GM19239 (cell line): Measurements from ENCODE around the gene BEND3.
"Not testable (repeated sequence)": the region's sequence is repeated elsewhere in the genome, so short reads cannot be mapped to it uniquely, and the experiment has no call there.

ENCODE experiments used
- DNase-seq: peaks from one replicate; pipeline ENCODE4 v3.0.0; 2011; ENCODE audit warnings: low spot score; ENCODE audit not compliant: insufficient read length
- FAIRE-seq: peaks from 2 replicates; lab custom pipeline; 2011; peaks lifted over from hg19 to GRCh38; lab: Jason Lieb, UNC

Gene BEND3

GRCh38 chr6:107084459-107084858 is 30.9 kb downstream of the BEND3 start:
- FAIRE-seq: not testable (repeated sequence)

GRCh38 chr6:107083921-107084320 is 31.4 kb downstream of the BEND3 start:
- FAIRE-seq (no peak), DNase-seq (no peak)

More at GRCh38 chr6:107084459-107084858, 30.9 kb downstream of the BEND3 start:
- not testable (repeated sequence) for DNase-seq

GRCh38 chr6:107083047-107083768 is 32.1 kb downstream of the BEND3 start:
- DNase-seq (no peak), FAIRE-seq (peak; percentile 31)

DNA sequence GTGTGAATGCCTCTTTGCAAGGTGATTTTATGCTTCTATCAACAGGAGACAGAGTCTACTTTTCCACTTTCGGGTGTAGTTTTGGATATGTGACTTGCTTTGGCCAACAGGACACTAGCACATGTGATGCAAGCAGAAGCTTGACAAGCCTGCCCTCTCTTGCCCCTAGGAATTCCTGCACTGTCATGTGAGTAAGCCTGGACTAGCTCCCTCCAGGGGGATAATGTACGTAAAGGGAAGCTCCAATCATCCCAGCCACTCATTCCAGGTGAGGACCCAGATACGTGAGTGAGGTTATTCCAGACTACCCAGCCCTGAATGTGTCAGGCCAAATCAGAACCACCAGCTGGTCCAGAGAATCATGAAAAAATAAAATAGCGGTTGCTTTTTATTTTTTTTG is 33.3 kb downstream of the BEND3 start:
- no peak for FAIRE-seq
- no peak for DNase-seq

DNA sequence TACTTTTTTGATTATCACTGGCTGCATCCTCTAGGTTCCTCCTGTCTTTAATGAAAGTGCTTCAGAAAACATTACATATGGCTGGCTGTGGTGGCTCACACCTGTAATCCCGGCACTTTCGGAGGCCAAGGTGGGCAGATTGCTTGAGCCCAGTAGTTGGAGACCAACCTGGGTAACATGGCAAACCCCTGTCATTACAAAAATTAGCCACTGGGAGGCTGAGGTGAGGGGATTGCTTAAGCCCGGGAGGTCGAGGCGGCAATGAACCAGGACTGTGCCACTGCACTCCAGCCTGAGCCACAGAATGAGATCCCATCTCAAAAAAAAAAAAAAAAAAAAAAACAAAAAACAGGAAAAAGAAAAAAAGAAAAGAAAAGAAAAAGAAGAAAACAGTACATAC is 35.3 kb downstream of the BEND3 start:
- FAIRE-seq (no peak), DNase-seq (no peak)

- DNase-seq: no peak
Observed at GRCh38 chr6:107079429-107079828, 35.9 kb downstream of the BEND3 start.

DNA sequence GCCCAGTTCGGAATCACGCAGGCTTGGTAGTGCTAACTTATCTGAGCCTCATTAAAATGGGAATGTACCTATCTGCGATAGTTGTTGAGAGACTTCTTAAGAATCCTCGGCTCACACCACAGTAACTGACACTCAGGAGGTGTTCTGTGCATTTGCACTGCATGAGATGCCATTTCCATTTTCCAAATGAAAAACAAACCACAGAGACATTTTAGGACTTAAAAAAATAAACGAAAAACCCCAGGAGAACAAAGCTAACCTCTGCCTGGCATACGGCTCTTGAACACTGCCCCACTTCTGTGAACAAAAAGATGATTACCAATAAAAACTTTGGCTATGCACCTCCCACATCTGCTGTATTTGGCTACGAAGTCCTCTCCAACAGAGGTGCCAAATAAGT is 37.6 kb downstream of the BEND3 start:
- no peak for DNase-seq
- FAIRE-seq: no peak

More at GRCh38 chr6:107079429-107079828, 35.9 kb downstream of the BEND3 start:
- FAIRE-seq: no peak

DNA sequence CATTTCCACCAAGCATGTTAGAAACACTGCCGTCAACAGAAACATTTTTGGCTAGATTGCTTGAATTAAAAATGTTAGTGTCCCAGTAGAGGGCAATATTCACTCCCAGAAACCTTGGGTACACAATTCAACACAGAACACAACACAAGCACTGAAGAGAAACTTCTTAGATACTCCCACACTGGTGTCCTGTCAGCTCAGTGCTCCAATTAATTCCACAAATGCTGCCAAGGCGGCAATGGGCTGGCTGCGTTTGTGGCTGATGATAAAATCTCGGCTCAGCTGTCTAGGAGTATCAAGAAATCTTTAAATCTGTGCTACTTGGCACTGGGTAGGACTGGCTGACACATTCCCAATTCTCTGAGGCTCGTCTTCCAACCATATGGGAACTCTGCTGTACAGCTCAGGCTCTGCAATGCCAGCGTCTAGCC is 39.3 kb downstream of the BEND3 start:
- DNase-seq: no peak
- FAIRE-seq: no peak

DNA sequence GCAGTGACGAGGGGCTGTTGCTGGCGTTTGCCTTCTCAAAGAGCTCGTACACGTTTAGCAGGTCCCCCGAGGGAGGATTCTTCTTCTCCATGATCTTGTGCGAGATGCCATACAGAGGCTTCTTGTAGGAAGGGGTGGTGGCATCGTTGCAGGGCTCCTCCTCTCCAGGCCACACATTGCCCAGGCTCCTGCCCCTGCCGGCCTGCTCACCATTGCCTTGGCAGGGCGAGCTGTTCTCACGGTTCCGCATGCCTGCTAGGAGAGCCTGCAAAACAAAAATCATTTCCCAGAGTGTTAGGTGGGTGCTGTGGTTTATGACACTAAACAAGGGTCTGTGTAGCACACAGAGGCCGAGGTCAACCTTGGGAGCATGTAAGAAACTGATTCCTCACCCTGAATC is 44.6 kb downstream of the BEND3 start:
- FAIRE-seq: no peak
- no peak for DNase-seq

GRCh38 chr6:107069631-107070548 is 45.4 kb downstream of the BEND3 start:
- no peak for DNase-seq

GRCh38 chr6:107068691-107069630 is 46.4 kb downstream of the BEND3 start:
- DNase-seq: no peak
- FAIRE-seq: no peak

More at GRCh38 chr6:107069631-107070548, 45.4 kb downstream of the BEND3 start:
- FAIRE-seq: no peak

DNA sequence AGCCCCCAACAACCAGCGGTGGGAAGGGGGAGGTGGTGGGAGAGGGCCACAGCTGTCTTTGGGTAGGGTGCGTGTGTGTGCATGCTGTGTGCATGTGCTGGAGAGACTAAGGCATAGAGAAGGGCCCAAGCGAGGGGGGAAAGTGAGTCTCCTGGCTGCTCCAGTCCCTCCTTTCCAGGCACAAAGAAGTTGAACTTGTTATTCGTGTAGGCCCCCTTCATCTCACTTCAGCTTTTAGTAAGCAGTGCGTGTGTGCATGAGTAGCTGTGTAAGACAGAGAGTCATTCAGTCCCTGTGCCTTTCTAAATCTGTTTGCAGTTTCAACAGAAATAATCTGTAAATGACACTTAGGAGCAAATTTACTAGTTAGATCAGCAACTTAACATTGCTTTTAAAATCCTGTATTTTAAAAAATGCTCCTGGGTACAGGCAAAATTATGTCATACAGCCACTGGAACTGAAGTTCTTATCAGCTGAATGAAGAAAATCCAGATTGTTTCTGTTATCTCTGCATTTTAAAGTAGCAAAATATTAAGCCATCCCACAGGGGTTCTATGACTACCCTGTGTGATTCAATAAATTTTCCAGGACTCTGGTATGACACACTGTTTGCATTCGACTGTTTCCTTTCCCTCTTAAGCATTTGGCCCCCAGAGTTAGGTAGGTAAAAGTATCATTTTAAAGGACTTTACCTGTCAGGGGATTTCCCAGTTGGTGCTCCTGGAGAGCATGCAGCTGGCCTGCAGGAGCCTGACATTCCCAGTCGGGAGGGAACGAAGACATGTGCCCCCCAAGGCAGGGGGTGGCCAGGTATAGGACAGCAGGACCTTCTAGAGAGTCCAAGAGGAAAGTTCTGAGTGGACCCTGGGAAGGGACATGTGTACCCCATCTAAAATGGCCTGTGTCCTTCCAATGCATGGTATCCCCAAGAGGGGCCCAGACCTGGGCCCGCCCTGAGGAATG is 48.3 kb downstream of the BEND3 start:
- FAIRE-seq (no peak), DNase-seq (no peak)

DNA sequence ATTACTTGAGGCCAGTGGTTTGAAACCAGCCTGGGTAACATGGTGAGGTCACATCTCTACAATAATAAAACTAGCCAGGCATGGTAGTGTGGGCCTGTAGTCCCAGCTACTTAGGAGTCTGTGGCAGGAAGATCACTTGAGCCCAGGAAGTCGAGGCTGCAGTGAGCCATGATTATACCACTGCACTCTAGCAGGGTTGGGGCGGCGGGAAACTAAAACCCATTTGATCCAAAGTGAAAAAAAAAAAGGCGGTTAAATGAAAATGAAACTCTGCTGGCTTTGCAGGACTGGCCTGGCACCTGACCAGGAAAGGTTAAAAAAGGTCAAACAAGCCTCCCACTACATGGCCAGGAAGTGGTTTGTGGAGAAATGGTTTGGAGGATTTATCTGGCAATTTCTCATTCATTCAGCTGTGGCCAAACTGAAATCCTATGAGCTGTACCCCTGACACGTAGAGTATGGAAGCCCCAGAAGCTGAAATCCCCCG is 50.7 kb downstream of the BEND3 start:
- peak; percentile 85 for FAIRE-seq
- DNase-seq: no peak

GRCh38 chr6:107062691-107063090 is 52.6 kb downstream of the BEND3 start:
- DNase-seq (no peak), FAIRE-seq (no peak)

DNA sequence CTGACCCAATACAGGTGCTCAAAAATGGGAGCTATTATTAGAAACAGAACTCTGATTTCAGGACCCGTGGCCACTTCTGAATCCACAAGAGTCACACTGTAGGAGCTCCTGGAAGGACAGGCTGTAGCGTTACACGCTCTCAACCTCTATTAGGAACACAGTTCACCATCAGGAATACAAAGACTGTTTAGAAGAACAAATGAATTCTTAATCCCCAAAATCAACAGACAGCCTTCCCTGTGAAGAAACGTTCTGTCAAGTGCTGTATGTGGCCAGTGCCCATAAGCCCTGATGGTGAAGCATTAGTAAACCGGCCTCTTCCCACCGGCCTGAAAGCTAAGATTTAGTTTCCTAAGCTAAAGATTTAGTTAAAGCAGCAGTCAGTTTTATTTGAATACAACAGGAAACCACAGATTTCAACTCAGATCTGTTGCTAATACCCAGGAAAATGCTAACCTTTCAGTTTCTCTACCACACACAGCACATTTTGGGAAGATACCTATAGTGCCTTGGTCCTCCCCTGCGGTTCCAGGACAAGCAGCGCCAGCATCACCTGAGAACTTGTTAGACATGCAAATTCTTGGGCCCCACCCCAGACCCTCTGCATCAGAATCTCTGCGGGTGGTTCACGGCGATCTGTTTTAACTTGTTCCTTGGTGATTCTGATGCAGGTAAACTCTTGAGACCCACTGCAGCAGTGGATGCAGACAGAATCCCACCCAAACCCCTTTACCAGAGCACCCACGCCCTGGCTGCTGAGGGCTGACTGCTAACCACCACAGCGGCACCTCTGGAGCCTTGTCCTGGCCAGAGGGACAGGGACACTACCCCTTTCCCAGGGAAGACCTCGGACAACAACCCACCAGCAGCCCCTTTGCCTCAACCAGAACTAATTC is 53.9 kb downstream of the BEND3 start:
- FAIRE-seq (peak; percentile 95), DNase-seq (peak; percentile 30)

- DNase-seq: no peak
- no peak for FAIRE-seq
Observed at GRCh38 chr6:107060704-107061103, 54.6 kb downstream of the BEND3 start.

- FAIRE-seq: no peak
- DNase-seq: no peak
Observed at GRCh38 chr6:107059606-107060005, 55.7 kb downstream of the BEND3 start.

- no peak for FAIRE-seq
Observed at GRCh38 chr6:107057679-107058078, 57.6 kb downstream of the BEND3 start.

More at GRCh38 chr6:107057679-107058078, 57.6 kb downstream of the BEND3 start:
- DNase-seq: no peak
